Measurements from ENCODE around the gene HLA-DMB. TPM values are rescaled to one million over a fixed set of nuclear protein-coding genes. Genes with fewer than 3 reads are reported as not detected.

Gene HLA-DMB
- total RNA-seq, 4 donors from 2014 or later = 1.8 to 20.8 (median 13.2) TPM

DNA sequence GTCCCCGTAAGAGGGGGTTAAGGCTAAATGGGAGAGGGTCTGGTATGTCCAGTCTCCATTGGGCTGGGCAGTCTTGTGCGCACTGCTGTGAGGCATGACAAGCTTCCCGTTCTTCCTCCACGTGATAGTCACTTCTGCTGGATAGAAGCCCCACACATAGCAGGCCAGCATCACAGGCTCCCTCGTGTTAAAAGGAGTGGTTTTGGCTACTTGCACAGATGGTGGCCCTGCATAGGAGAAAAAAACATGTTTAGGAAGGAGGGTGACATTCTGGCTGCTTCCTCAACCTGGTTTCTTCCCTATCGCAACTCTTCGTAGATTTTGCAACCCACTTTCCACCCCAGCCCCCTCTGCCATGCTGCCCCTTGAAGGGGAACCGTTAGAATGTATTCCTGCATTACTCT lies 3.6 kb downstream of the HLA-DMB start:
- Histone ChIP-seq H3K27me3 (no peaks in the 10 kb centered on the region), H3K9me3 (no peaks in the 10 kb centered on the region), H3K4me3 (no peak overlapping the region), H3K4me1 (peaks cover 0 to 11% (median 1%) of the 10 kb centered on the region in 4 donors), H3K27ac (peak overlapping the region in 1 of 4 donors; percentile 20), H3K36me3 (no peaks in the 10 kb centered on the region)
- peak; percentile 24 for DNase-seq
- 35 to 83% methylated on average over 4 to 8 of the region's 8 CpGs for WGBS, 2 donors (ENCODE audit: low coverage in 1 of 2)
- intact Hi-C loops (cut with DNase I; ENCODE audit: low total_unique reads) (no loop called here), in situ Hi-C loops (cut with MboI; ENCODE audit: low pct_ligation_motif_present in 1 of 4, low pct_unique_long_range_greater_than_20kb in 1 of 4, low sequenced_read_pairs in 3 of 4) (loop anchor here in 2 of 4 donors (10.0 kb wide), 1 partner anchor 48 kb away; no protein-coding TSS in a partner anchor)
- TF ChIP-seq POLR2AphosphoS5 (IDR thresholded peaks at IDR 0.05) (no peak), POLR2A (IDR thresholded peaks at IDR 0.05) (no peak), EP300 (IDR thresholded peaks at IDR 0.05; ENCODE audit: low read depth) (no peak)
- TF ChIP-seq, protein P1, sequence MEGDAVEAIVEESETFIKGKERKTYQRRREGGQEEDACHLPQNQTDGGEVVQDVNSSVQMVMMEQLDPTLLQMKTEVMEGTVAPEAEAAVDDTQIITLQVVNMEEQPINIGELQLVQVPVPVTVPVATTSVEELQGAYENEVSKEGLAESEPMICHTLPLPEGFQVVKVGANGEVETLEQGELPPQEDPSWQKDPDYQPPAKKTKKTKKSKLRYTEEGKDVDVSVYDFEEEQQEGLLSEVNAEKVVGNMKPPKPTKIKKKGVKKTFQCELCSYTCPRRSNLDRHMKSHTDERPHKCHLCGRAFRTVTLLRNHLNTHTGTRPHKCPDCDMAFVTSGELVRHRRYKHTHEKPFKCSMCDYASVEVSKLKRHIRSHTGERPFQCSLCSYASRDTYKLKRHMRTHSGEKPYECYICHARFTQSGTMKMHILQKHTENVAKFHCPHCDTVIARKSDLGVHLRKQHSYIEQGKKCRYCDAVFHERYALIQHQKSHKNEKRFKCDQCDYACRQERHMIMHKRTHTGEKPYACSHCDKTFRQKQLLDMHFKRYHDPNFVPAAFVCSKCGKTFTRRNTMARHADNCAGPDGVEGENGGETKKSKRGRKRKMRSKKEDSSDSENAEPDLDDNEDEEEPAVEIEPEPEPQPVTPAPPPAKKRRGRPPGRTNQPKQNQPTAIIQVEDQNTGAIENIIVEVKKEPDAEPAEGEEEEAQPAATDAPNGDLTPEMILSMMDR (IDR thresholded peaks at IDR 0.05) = no peak

DNA sequence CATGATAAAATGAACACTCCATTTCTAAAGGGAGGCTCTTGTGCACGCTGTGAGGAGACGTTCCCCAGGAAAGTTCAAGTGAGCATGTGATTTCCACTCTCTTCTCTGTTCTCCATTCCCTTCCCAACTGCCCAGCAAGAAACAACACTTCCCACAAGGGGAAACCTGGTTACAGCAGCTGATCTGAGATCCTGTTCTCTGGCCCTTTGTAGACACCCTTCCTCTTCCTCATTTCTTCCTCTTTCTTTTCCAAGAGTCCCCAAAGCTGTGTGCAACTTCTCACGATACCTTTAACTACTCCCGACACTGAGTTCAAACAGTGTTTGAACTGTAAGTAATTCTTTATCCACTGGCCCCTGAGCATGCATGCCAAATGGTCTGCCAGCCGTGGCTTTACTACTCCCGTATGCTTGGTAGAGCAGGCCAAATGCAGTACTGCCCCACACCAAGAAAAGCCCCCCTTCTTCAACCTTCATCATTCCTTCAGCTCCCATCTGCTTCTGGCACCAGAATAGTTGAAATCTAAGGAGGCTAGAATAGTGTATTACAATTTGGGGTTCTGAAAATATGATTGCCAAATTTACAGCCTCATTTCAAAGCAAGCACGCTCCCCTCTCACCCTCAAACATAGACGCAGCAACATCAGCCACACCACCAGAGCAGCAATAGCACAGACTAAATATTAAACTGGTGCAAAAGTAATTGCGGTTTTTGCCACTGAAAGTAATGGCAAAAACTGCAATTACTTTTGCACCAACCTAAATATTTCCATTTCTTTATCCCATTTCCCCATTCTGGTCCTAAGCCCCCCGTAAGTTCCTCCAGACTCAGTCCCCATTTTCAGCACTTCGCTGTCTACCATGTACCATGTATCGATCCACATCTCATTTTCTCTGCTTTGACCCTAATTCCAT lies 4.3 kb downstream of the HLA-DMB start:
- intact Hi-C loops (cut with DNase I; ENCODE audit: low total_unique reads) (no loop called here), in situ Hi-C loops (cut with MboI; ENCODE audit: low pct_ligation_motif_present in 1 of 4, low pct_unique_long_range_greater_than_20kb in 1 of 4, low sequenced_read_pairs in 3 of 4) (loop anchor here in 2 of 4 donors (10.0 kb wide), 1 partner anchor 48 kb away; no protein-coding TSS in a partner anchor)
- 81 to 83% methylated on average over 9 to 12 of the region's 12 CpGs for WGBS, 2 donors (ENCODE audit: low coverage in 1 of 2)
- no peak for DNase-seq
- H3K9me3 ChIP-seq = no peaks in the 10 kb centered on the region
- no peaks in the 10 kb centered on the region for H3K36me3 ChIP-seq
- TF ChIP-seq POLR2A (IDR thresholded peaks at IDR 0.05) = no peak
- no peak for TF ChIP-seq EP300 (IDR thresholded peaks at IDR 0.05; ENCODE audit: low read depth)
- no peak for TF ChIP-seq POLR2AphosphoS5 (IDR thresholded peaks at IDR 0.05)
- TF ChIP-seq, protein P1 (IDR thresholded peaks at IDR 0.05) = no peak
- H3K4me1 ChIP-seq = peaks cover 0 to 8% (median 1%) of the 10 kb centered on the region in 4 donors
- H3K27ac ChIP-seq = peak overlapping the region in 1 of 4 donors; percentile 20
- no peaks in the 10 kb centered on the region for H3K27me3 ChIP-seq
- H3K4me3 ChIP-seq = no peak overlapping the region

DNA sequence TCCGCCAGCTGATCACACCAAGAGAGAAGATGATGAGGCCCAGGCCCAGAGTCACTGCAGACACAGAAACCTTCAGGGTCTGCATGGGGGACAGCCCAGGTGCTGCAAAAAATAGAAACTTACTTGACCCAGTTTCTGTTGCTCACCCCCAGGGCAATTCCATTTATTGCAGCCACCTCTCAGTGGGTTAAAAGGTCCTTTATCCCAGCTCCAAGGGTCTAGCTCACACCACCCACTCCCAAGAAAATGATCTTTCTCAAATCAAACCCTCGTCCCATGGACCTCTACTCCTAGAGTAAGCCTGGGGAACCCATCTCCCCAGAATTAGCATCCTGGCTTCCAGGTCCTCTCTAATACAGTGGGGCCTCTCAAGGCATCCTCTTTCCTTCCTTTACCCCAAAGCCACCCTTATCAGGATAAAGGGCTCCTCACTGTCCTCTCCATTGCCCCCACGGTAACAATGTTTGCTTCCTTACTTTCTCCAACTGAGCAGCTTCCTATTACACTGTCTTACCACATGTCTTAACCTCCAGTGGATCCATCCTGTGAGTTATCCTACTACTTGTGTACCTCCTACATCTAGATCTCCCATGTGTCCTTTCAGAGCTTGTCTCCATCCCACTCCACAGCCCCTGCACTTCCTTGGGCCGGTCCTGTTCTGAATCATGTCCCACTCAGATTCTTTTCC lies 5.1 kb downstream of the HLA-DMB start:
- in situ Hi-C loops (cut with MboI; ENCODE audit: low pct_ligation_motif_present in 1 of 4, low pct_unique_long_range_greater_than_20kb in 1 of 4, low sequenced_read_pairs in 3 of 4) (loop anchor here in 2 of 4 donors (10.0 kb wide), 1 partner anchor 49 kb away; no protein-coding TSS in a partner anchor), intact Hi-C loops (cut with DNase I; ENCODE audit: low total_unique reads) (no loop called here)
- TF ChIP-seq POLR2AphosphoS5 (IDR thresholded peaks at IDR 0.05) (no peak), POLR2A (IDR thresholded peaks at IDR 0.05) (no peak), EP300 (IDR thresholded peaks at IDR 0.05; ENCODE audit: low read depth) (no peak)
- TF ChIP-seq, protein P1 (IDR thresholded peaks at IDR 0.05) = no peak
- H3K4me3 ChIP-seq = no peak overlapping the region
- no peak overlapping the region for H3K27ac ChIP-seq
- H3K9me3 ChIP-seq = no peaks in the 10 kb centered on the region
- 91 to 93% methylated on average over 2 to 4 of the region's 4 CpGs for WGBS, 2 donors (ENCODE audit: low coverage in 1 of 2)
- H3K4me1 ChIP-seq = peaks cover 0 to 4% (median under 1%) of the 10 kb centered on the region in 4 donors
- no peak for DNase-seq
- H3K36me3 ChIP-seq = no peaks in the 10 kb centered on the region
- H3K27me3 ChIP-seq = no peaks in the 10 kb centered on the region

DNA sequence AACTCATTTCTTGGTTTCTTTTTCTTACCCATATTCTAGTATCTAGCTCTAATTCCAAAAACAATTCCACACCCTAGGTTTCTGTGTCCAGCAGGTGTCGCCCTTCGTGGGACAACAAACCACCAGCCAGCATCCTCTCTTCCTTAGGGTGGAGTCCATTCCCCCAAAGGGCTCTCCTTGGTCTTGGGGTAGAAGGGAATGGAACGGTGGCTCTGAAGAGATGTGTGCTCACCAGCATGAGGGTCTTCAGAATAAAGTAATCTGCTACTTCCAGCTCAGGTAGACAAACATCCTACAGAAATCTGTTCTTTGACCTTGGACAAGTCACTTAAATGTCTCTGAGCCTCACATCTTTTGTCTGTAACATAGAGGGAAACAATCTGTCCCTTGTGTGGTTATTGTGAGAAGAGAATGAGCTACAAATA lies 7.2 kb downstream of the HLA-DMB start:
- intact Hi-C loops (cut with DNase I; ENCODE audit: low total_unique reads) = no loop called here
- WGBS, 2 donors (ENCODE audit: low coverage in 1 of 2) = 0% methylated on average over 2 to 3 of the region's 3 CpGs

More for the DNA sequence above, 7.2 kb downstream of the HLA-DMB start:
- in situ Hi-C loops (cut with MboI; ENCODE audit: low pct_ligation_motif_present in 1 of 4, low pct_unique_long_range_greater_than_20kb in 1 of 4, low sequenced_read_pairs in 3 of 4) = loop anchor here in 2 of 4 donors (10.0 kb wide), 1 partner anchor 51 kb away; no protein-coding TSS in a partner anchor
- Histone ChIP-seq H3K27me3 (no peaks in the 10 kb centered on the region), H3K4me1 (no peaks in the 10 kb centered on the region), H3K4me3 (no peak overlapping the region), H3K27ac (no peak overlapping the region), H3K36me3 (no peaks in the 10 kb centered on the region), H3K9me3 (no peaks in the 10 kb centered on the region)
- TF ChIP-seq, protein P1 (IDR thresholded peaks at IDR 0.05) = peak; percentile 77 to 87 (median 85)
- TF ChIP-seq POLR2A (IDR thresholded peaks at IDR 0.05) (no peak), POLR2AphosphoS5 (IDR thresholded peaks at IDR 0.05) (no peak), EP300 (IDR thresholded peaks at IDR 0.05; ENCODE audit: low read depth) (no peak)
- DNase-seq = peak; percentile 85

Data from transverse colon (tissue), 4 donors.